HepG2 (cell line): ENCODE results near the gene EPB41L2. TPM values are rescaled to one million over a fixed set of nuclear protein-coding genes. Genes with fewer than 3 reads are reported as not detected.

Experiments used
- BCLAF1 ChIP-seq: fragments of 450-650 bp; IDR thresholded peaks from 2 replicates; pipeline ENCODE4 v1.6.1; 2017; ENCODE audit warnings: mild to moderate bottlenecking
- CSRNP2 ChIP-seq: sonication (generic); formaldehyde crosslinking; conservative IDR thresholded peaks from 2 replicates; pipeline ENCODE4 v1.8.0; 2022; ENCODE audit warnings: low read depth, missing genetic modification reagents
- MIER2 ChIP-seq: IDR thresholded peaks from 2 replicates; pipeline ENCODE4 v1.6.1; 2016; ENCODE audit warnings: missing biosample characterization, missing genetic modification reagents
- RERE ChIP-seq: IDR thresholded peaks from 2 replicates; pipeline ENCODE4 v1.6.1; 2016; ENCODE audit warnings: low read depth, missing genetic modification reagents, missing compliant biosample characterization
- SAP130 ChIP-seq: IDR thresholded peaks from 2 replicates; pipeline ENCODE4 v1.6.1; 2016; ENCODE audit warnings: low read depth
- YY1 ChIP-seq: IDR thresholded peaks from 2 replicates; pipeline ENCODE4 v1.6.1; 2011; ENCODE audit warnings: low read length, low read depth, moderate library complexity, mild to moderate bottlenecking; ENCODE audit not compliant: insufficient read depth, insufficient replicate concordance
- ZNF260 ChIP-seq: sonication (generic); formaldehyde crosslinking; IDR thresholded peaks from 2 replicates; pipeline ENCODE4 v1.4.0; 2020; ENCODE audit warnings: missing genetic modification reagents, low read depth, mild to moderate bottlenecking, borderline replicate concordance
- ZNF431 ChIP-seq: sonication (generic); formaldehyde crosslinking; IDR thresholded peaks from 2 replicates; pipeline ENCODE4 v1.9.0; 2022; ENCODE audit warnings: missing genetic modification reagents, low read depth, mild to moderate bottlenecking, borderline replicate concordance
- ZNF574 ChIP-seq: sonication (generic); formaldehyde crosslinking; IDR thresholded peaks from 2 replicates; pipeline ENCODE4 v1.4.0; 2020; ENCODE audit warnings: missing genetic modification reagents
- ZNF709 ChIP-seq: sonication (generic); formaldehyde crosslinking; IDR thresholded peaks from 2 replicates; pipeline ENCODE4 v1.5.0; 2020; ENCODE audit warnings: mild to moderate bottlenecking, missing genetic modification reagents
- ZNF800 ChIP-seq: sonication (generic); formaldehyde crosslinking; IDR thresholded peaks from 2 replicates; pipeline ENCODE4 v1.4.0; 2020; ENCODE audit warnings: missing genetic modification reagents
- ZNF878 ChIP-seq: sonication (generic); formaldehyde crosslinking; IDR thresholded peaks from 2 replicates; pipeline ENCODE4 v1.8.1; 2023; ENCODE audit warnings: mild to moderate bottlenecking, missing genetic modification reagents, moderate library complexity
- ZSCAN20 ChIP-seq: sonication (generic); formaldehyde crosslinking; IDR thresholded peaks from 2 replicates; pipeline ENCODE4 v1.4.0; 2020; ENCODE audit warnings: missing genetic modification reagents, mild to moderate bottlenecking, borderline replicate concordance
- polyA plus RNA-seq, 8 experiments: library from polyadenylated mRNA; depleted of rRNA in 3 of 8; stranded (reverse) in 7 of 8; unstranded in 1 of 8; fragments of >200 nt; fragmentation: Illumina TruSeq in 4 of 8; extraction: Trizol in 4 of 8; gene quantifications; 2 replicates each; pipeline versions ENCODE4 v1.2.1 to v1.2.3, GENCODE V29; 2011 to 2016; ENCODE audit warnings: low read depth in 4 of 8, missing spikeins in 1 of 8, mixed read lengths in 1 of 8; ENCODE audit not compliant: insufficient read depth in 1 of 8
- total RNA-seq, 5 experiments: library from RNA; depleted of rRNA; stranded (reverse); fragments of >200 nt; fragmentation: Illumina TruSeq; extraction: Trizol; gene quantifications; 2 replicates each; pipeline ENCODE4 v1.2.3, GENCODE V29; 2016; ENCODE audit warnings: low read depth in 1 of 5

The EPB41L2 gene
- total and polyA plus RNA-seq, 2 of the 13 experiments (the other 11 are each of a cell fraction or from before 2014, with no cell fraction given) = 41.7 to 56.4 TPM

GRCh38 chr6:130864344-130864743 is 198.7 kb downstream of the EPB41L2 start (continued):
- TF ChIP-seq ZNF574 (CRISPR knock-in tag) (peak; percentile 53; the same call in 1 of the 2 replicates), ZNF260 (CRISPR knock-in tag) (no peak), YY1 (peak; percentile 45), SAP130 (CRISPR knock-in tag) (peak; percentile 65), MIER2 (CRISPR knock-in tag) (no peak), RERE (CRISPR knock-in tag) (peak; percentile 60; the same call in 1 of the 2 replicates), CSRNP2 (CRISPR knock-in tag) (no peak), ZSCAN20 (CRISPR knock-in tag) (no peak), ZNF709 (CRISPR knock-in tag) (no peak), ZNF431 (CRISPR knock-in tag) (no peak; the same call in 1 of the 2 replicates), ZNF800 (CRISPR knock-in tag) (no peak), BCLAF1 (no peak), ZNF878 (CRISPR knock-in tag) (no peak)
